ENCODE results near the gene GRB7.
A peak's percentile ranks its signal among the peaks of the same experiment; 100 is the strongest.

GRB7 gene

GRCh38 chr17:39701012-39701783, 36.5 kb upstream of the GRB7 start:
- no peaks in the 10 kb centered on the region for H3K9me3 ChIP-seq (replicated peaks; ENCODE audit: low read length)
- H3K4me2 ChIP-seq (ENCODE audit: low read length) = peak overlapping the region; percentile 99
- H3K4me3 ChIP-seq (ENCODE audit: low read length) = peak overlapping the region; percentile 91
- H3K27me3 ChIP-seq (ENCODE audit: control insufficient read depth, insufficient read depth, low read length) = no peaks in the 10 kb centered on the region
- H3K36me3 ChIP-seq (ENCODE audit: insufficient read depth, low read length) = peaks cover 5% of the 10 kb centered on the region
- H3K4me1 ChIP-seq (ENCODE audit: control insufficient read depth, insufficient read depth, low read length) = peaks cover 25% of the 10 kb centered on the region
- peak overlapping the region; percentile 89 for H3K9ac ChIP-seq (ENCODE audit: low read depth, low read length)

GRCh38 chr17:39701784-39702422, 35.8 kb upstream of the GRB7 start:
- no peaks in the 10 kb centered on the region for H3K9me3 ChIP-seq (replicated peaks; ENCODE audit: low read length)
- H3K4me3 ChIP-seq (ENCODE audit: low read length) = peak overlapping the region; percentile 91
- H3K36me3 ChIP-seq (ENCODE audit: insufficient read depth, low read length) = peaks cover 6% of the 10 kb centered on the region
- H3K4me2 ChIP-seq (ENCODE audit: low read length) = peak overlapping the region; percentile 99
- H3K4me1 ChIP-seq (ENCODE audit: control insufficient read depth, insufficient read depth, low read length) = peaks cover 27% of the 10 kb centered on the region
- no peak overlapping the region for H3K9ac ChIP-seq (ENCODE audit: low read depth, low read length)
- no peaks in the 10 kb centered on the region for H3K27me3 ChIP-seq (ENCODE audit: control insufficient read depth, insufficient read depth, low read length)

- Histone ChIP-seq H3K9me3 (replicated peaks; ENCODE audit: low read length) (no peaks in the 10 kb centered on the region), H3K4me2 (ENCODE audit: low read length) (no peak overlapping the region), H3K36me3 (ENCODE audit: insufficient read depth, low read length) (peaks cover 14% of the 10 kb centered on the region), H3K4me3 (ENCODE audit: low read length) (no peak overlapping the region), H3K27me3 (ENCODE audit: control insufficient read depth, insufficient read depth, low read length) (no peaks in the 10 kb centered on the region), H3K9ac (ENCODE audit: low read depth, low read length) (no peak overlapping the region), H3K4me1 (ENCODE audit: control insufficient read depth, insufficient read depth, low read length) (peaks cover 27% of the 10 kb centered on the region)
These were observed 34.5 kb upstream of the GRB7 start for GRCh38 chr17:39702901-39703893.

GRCh38 chr17:39703913-39704312, 33.8 kb upstream of the GRB7 start:
- Histone ChIP-seq H3K36me3 (ENCODE audit: insufficient read depth, low read length) (peaks cover 21% of the 10 kb centered on the region), H3K4me2 (ENCODE audit: low read length) (no peak overlapping the region), H3K4me3 (ENCODE audit: low read length) (no peak overlapping the region), H3K9ac (ENCODE audit: low read depth, low read length) (no peak overlapping the region), H3K4me1 (ENCODE audit: control insufficient read depth, insufficient read depth, low read length) (peaks cover 27% of the 10 kb centered on the region), H3K27me3 (ENCODE audit: control insufficient read depth, insufficient read depth, low read length) (no peaks in the 10 kb centered on the region), H3K9me3 (replicated peaks; ENCODE audit: low read length) (no peaks in the 10 kb centered on the region)

- no peak overlapping the region for H3K9ac ChIP-seq (ENCODE audit: low read depth, low read length)
- H3K4me1 ChIP-seq (ENCODE audit: control insufficient read depth, insufficient read depth, low read length) = peaks cover 23% of the 10 kb centered on the region
- no peak overlapping the region for H3K4me3 ChIP-seq (ENCODE audit: low read length)
These were observed 32.8 kb upstream of the GRB7 start for GRCh38 chr17:39704821-39705551.

GRCh38 chr17:39705786-39706348, 31.9 kb upstream of the GRB7 start:
- H3K4me3 ChIP-seq (ENCODE audit: low read length) = no peak overlapping the region
- H3K9me3 ChIP-seq (replicated peaks; ENCODE audit: low read length) = no peaks in the 10 kb centered on the region
- no peaks in the 10 kb centered on the region for H3K27me3 ChIP-seq (ENCODE audit: control insufficient read depth, insufficient read depth, low read length)
- peaks cover 39% of the 10 kb centered on the region for H3K36me3 ChIP-seq (ENCODE audit: insufficient read depth, low read length)
- no peak overlapping the region for H3K9ac ChIP-seq (ENCODE audit: low read depth, low read length)
- no peak overlapping the region for H3K4me2 ChIP-seq (ENCODE audit: low read length)
- H3K4me1 ChIP-seq (ENCODE audit: control insufficient read depth, insufficient read depth, low read length) = peaks cover 23% of the 10 kb centered on the region

More at GRCh38 chr17:39704821-39705551, 32.8 kb upstream of the GRB7 start:
- no peaks in the 10 kb centered on the region for H3K9me3 ChIP-seq (replicated peaks; ENCODE audit: low read length)
- H3K27me3 ChIP-seq (ENCODE audit: control insufficient read depth, insufficient read depth, low read length) = no peaks in the 10 kb centered on the region
- peaks cover 31% of the 10 kb centered on the region for H3K36me3 ChIP-seq (ENCODE audit: insufficient read depth, low read length)
- H3K4me2 ChIP-seq (ENCODE audit: low read length) = no peak overlapping the region

GRCh38 chr17:39706383-39706782, 31.4 kb upstream of the GRB7 start:
- no peak overlapping the region for H3K4me3 ChIP-seq (ENCODE audit: low read length)
- H3K36me3 ChIP-seq (ENCODE audit: insufficient read depth, low read length) = peaks cover 42% of the 10 kb centered on the region
- no peak overlapping the region for H3K4me2 ChIP-seq (ENCODE audit: low read length)
- no peaks in the 10 kb centered on the region for H3K27me3 ChIP-seq (ENCODE audit: control insufficient read depth, insufficient read depth, low read length)
- peaks cover 19% of the 10 kb centered on the region for H3K4me1 ChIP-seq (ENCODE audit: control insufficient read depth, insufficient read depth, low read length)
- no peak overlapping the region for H3K9ac ChIP-seq (ENCODE audit: low read depth, low read length)
- H3K9me3 ChIP-seq (replicated peaks; ENCODE audit: low read length) = no peaks in the 10 kb centered on the region

GRCh38 chr17:39706921-39707337, 30.8 kb upstream of the GRB7 start:
- peaks cover 48% of the 10 kb centered on the region for H3K36me3 ChIP-seq (ENCODE audit: insufficient read depth, low read length)
- H3K9ac ChIP-seq (ENCODE audit: low read depth, low read length) = no peak overlapping the region
- H3K4me2 ChIP-seq (ENCODE audit: low read length) = no peak overlapping the region
- H3K9me3 ChIP-seq (replicated peaks; ENCODE audit: low read length) = no peaks in the 10 kb centered on the region
- H3K4me3 ChIP-seq (ENCODE audit: low read length) = no peak overlapping the region
- H3K27me3 ChIP-seq (ENCODE audit: control insufficient read depth, insufficient read depth, low read length) = no peaks in the 10 kb centered on the region
- H3K4me1 ChIP-seq (ENCODE audit: control insufficient read depth, insufficient read depth, low read length) = peaks cover 14% of the 10 kb centered on the region

- Histone ChIP-seq H3K4me1 (ENCODE audit: control insufficient read depth, insufficient read depth, low read length) (peaks cover 14% of the 10 kb centered on the region), H3K9ac (ENCODE audit: low read depth, low read length) (no peak overlapping the region), H3K4me2 (ENCODE audit: low read length) (no peak overlapping the region), H3K4me3 (ENCODE audit: low read length) (no peak overlapping the region), H3K36me3 (ENCODE audit: insufficient read depth, low read length) (peaks cover 47% of the 10 kb centered on the region), H3K9me3 (replicated peaks; ENCODE audit: low read length) (no peaks in the 10 kb centered on the region), H3K27me3 (ENCODE audit: control insufficient read depth, insufficient read depth, low read length) (no peaks in the 10 kb centered on the region)
These were observed 28.3 kb upstream of the GRB7 start for GRCh38 chr17:39709319-39709997.

Measured in skeletal muscle satellite cell (primary cell).